Tibial nerve (tissue), 4 donors: ENCODE measurements around the gene WFDC1. TPM values are rescaled to one million over a fixed set of nuclear protein-coding genes. Genes with fewer than 3 reads are reported as not detected.

Experiments used
- DNase-seq, 2 donors: peaks; one replicate each; pipeline ENCODE4 v3.0.0-alpha.2; 2019; ENCODE audit warnings: low spot score in 2 of 2
- H3K27ac ChIP-seq, 4 donors: fragments of 200-600 bp; sonication (generic) in 3 of 4; one replicate each; pipeline ENCODE4 v1.5.1; 2017 to 2019; ENCODE audit warnings: mild to moderate bottlenecking in 1 of 4
- H3K27me3 ChIP-seq, 2 donors: fragments of 200-600 bp; sonication (generic) in 1 of 2; one replicate each; pipeline versions ENCODE4 v1.5.1 to v1.6.0; 2017 to 2019
- H3K36me3 ChIP-seq, 3 donors: fragments of 200-600 bp; sonication (generic); one replicate each; pipeline ENCODE4 v1.5.1; 2018 to 2019
- H3K4me1 ChIP-seq, 4 donors: fragments of 200-600 bp; sonication (generic) in 3 of 4; one replicate each; pipeline ENCODE4 v1.5.1; 2017 to 2019
- H3K4me3 ChIP-seq, 4 donors: fragments of 200-600 bp; sonication (generic) in 3 of 4; one replicate each; pipeline ENCODE4 v1.5.1; 2017 to 2019; ENCODE audit warnings: mild to moderate bottlenecking in 1 of 4, moderate library complexity in 1 of 4
- H3K9me3 ChIP-seq, 4 donors: fragments of 200-600 bp; sonication (generic) in 3 of 4; one replicate each; pipeline ENCODE4 v1.5.1; 2017 to 2019
- CTCF ChIP-seq, 5 experiments: fragments of 200-600 bp in 3 of 5; fragments of 450-650 bp in 2 of 5; sonication (generic) in 3 of 5; IDR thresholded peaks; one replicate each; pipeline ENCODE4 v1.5.1; 2016 to 2019; ENCODE audit warnings: antibody characterized with exemption in 5 of 5, mild to moderate bottlenecking in 3 of 5, moderate library complexity in 2 of 5
- EP300 ChIP-seq, 2 donors: sonication (generic); formaldehyde crosslinking; IDR thresholded peaks; one replicate each; pipeline ENCODE4 v1.6.1; 2017; ENCODE audit warnings: antibody characterized with exemption in 2 of 2, mild to moderate bottlenecking in 1 of 2
- POLR2A ChIP-seq, 2 donors: fragments of 450-650 bp; IDR thresholded peaks; one replicate each; pipeline ENCODE4 v1.6.1; 2017; ENCODE audit warnings: antibody characterized with exemption in 2 of 2, mild to moderate bottlenecking in 2 of 2, moderate library complexity in 2 of 2
- WGBS, 2 donors: methylation state at CpG; one replicate each; pipeline ENCODE4 v1.1.5; 2018; 5-methylcytosine and 5-hydroxymethylcytosine counted together
- total RNA-seq, 4 donors: library from RNA; depleted of rRNA; stranded (reverse); fragments of >200 nt; gene quantifications; one replicate each; pipeline ENCODE4 v1.1.0, GENCODE V29; 2016

WFDC1 gene
- total RNA-seq, 4 donors from 2014 or later = 3.5 to 4.6 (median 4.2) TPM

DNA sequence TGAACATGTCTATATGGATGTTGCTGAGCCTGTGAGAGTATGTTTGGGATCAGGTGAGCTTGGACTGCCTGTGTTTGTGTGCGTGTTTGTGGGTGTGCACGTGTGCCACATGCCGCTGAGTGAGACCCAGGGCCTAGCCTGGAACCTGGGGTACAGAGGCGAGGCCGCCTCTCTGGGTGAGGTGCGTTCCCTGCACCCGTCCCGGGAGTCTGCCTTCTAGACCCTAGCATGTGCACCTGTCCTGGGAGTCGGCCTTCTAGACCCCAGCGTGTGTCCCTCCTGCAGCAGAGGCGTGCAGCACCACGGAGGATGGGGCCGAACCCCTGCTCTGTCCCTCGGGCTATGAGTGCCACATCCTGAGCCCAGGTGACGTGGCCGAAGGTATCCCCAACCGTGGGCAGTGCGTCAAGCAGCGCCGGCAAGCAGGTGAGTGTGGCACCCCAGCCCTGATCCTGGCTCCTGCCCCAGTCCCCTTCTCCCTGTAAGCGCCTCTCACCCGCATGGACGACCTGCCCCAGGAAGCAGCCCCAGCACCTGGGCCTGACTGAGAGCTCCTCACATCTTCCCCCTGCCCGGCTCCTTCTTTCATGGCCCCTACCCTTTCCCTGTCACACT lies 24.6 kb downstream of the WFDC1 start:
- Histone ChIP-seq H3K27ac (no peak overlapping the region), H3K4me1 (no peaks in the 10 kb centered on the region), H3K9me3 (peaks cover 0 to 8% (median 0%) of the 10 kb centered on the region in 4 donors), H3K36me3 (peaks cover 0 to 5% (median 0%) of the 10 kb centered on the region in 3 donors), H3K4me3 (no peak overlapping the region), H3K27me3 (no peaks in the 10 kb centered on the region)
- no peak for DNase-seq
- WGBS, 2 donors = 89 to 93% methylated on average over 12 to 14 of the region's 24 CpGs
- TF ChIP-seq CTCF (IDR thresholded peaks at IDR 0.05) = no peak
- TF ChIP-seq EP300 (IDR thresholded peaks at IDR 0.05) = no peak
- no peak for TF ChIP-seq POLR2A (IDR thresholded peaks at IDR 0.05)

- DNase-seq = no peak
- peaks cover 0 to 8% (median 0%) of the 10 kb centered on the region in 4 donors for H3K9me3 ChIP-seq
- H3K4me1 ChIP-seq = no peaks in the 10 kb centered on the region
- no peak overlapping the region for H3K4me3 ChIP-seq
- peaks cover 0 to 5% (median 0%) of the 10 kb centered on the region in 3 donors for H3K36me3 ChIP-seq
- H3K27me3 ChIP-seq = no peaks in the 10 kb centered on the region
- TF ChIP-seq EP300 (IDR thresholded peaks at IDR 0.05) (no peak), POLR2A (IDR thresholded peaks at IDR 0.05) (no peak), CTCF (IDR thresholded peaks at IDR 0.05) (no peak)
- H3K27ac ChIP-seq = no peak overlapping the region
- 69 to 81% methylated on average over 5 of the region's 5 CpGs for WGBS, 2 donors
Observed at GRCh38 chr16:84320511-84320910, 25.8 kb downstream of the WFDC1 start.

DNA sequence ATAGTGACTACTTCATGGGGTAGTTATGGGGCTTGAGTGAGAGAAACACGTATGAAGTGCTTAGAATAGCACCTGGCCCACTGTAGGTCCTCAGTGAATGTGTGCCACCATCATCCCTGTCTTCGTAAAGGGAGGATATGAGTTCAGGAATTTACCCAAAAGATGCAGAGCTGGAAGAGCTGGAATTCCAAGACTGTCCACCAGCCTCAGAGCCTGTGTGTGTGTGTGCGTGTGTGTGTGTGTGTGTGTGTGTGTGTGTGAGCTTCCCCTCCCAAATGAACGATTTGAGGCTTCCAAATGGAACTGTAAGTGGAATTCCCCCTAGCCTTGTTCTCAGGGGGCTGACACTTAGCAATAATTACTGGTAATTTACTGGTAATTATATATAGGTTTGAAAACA lies 27.3 kb downstream of the WFDC1 start:
- Histone ChIP-seq H3K9me3 (peaks cover 0 to 8% (median 0%) of the 10 kb centered on the region in 4 donors), H3K27me3 (no peaks in the 10 kb centered on the region), H3K27ac (no peak overlapping the region), H3K36me3 (peaks cover 0 to 5% (median 0%) of the 10 kb centered on the region in 3 donors), H3K4me3 (no peak overlapping the region), H3K4me1 (no peaks in the 10 kb centered on the region)
- TF ChIP-seq EP300 (IDR thresholded peaks at IDR 0.05) = no peak
- no peak for TF ChIP-seq CTCF (IDR thresholded peaks at IDR 0.05)
- no peak for DNase-seq
- 49 to 56% methylated on average over 4 of the region's 4 CpGs for WGBS, 2 donors

GRCh38 chr16:84322749-84323148 lies 28.1 kb downstream of the WFDC1 start:
- Histone ChIP-seq H3K27me3 (no peaks in the 10 kb centered on the region), H3K27ac (no peak overlapping the region), H3K4me3 (no peak overlapping the region), H3K4me1 (no peaks in the 10 kb centered on the region), H3K36me3 (peaks cover 0 to 5% (median 0%) of the 10 kb centered on the region in 3 donors), H3K9me3 (peaks cover 0 to 6% (median 0%) of the 10 kb centered on the region in 4 donors)
- 34% methylated on average over 4 of the region's 4 CpGs for WGBS, 2 donors
- no peak for DNase-seq
- TF ChIP-seq EP300 (IDR thresholded peaks at IDR 0.05) (no peak), CTCF (IDR thresholded peaks at IDR 0.05) (no peak), POLR2A (IDR thresholded peaks at IDR 0.05) (no peak)

GRCh38 chr16:84323606-84324005 lies 28.9 kb downstream of the WFDC1 start:
- no peaks in the 10 kb centered on the region for H3K9me3 ChIP-seq

More at GRCh38 chr16:84323606-84324005, 28.9 kb downstream of the WFDC1 start:
- Histone ChIP-seq H3K36me3 (peaks cover 0 to 8% (median 0%) of the 10 kb centered on the region in 3 donors), H3K27me3 (no peaks in the 10 kb centered on the region), H3K4me3 (no peak overlapping the region), H3K27ac (no peak overlapping the region), H3K4me1 (no peaks in the 10 kb centered on the region)
- 90 to 92% methylated on average over 7 of the region's 7 CpGs for WGBS, 2 donors
- TF ChIP-seq POLR2A (IDR thresholded peaks at IDR 0.05) (no peak), EP300 (IDR thresholded peaks at IDR 0.05) (no peak), CTCF (IDR thresholded peaks at IDR 0.05) (no peak)
- DNase-seq = no peak
